ENCODE measurements around the gene BMP2K. TPM values are rescaled to one million over a fixed set of nuclear protein-coding genes. Genes with fewer than 3 reads are reported as not detected.

BMP2K gene
- total RNA-seq, 1 donor from 2014 or later: 45.6 TPM

GRCh38 chr4:78930016-78930629 is 154.0 kb downstream of the BMP2K start:
- Histone ChIP-seq H3K4me3 (no peak overlapping the region), H3K27ac (no peak overlapping the region), H3K4me1 (no peaks in the 10 kb centered on the region), H3K9me3 (no peaks in the 10 kb centered on the region), H3K27me3 (no peaks in the 10 kb centered on the region), H3K36me3 (peaks cover 23% of the 10 kb centered on the region)
- DNase-seq (no peak), ATAC-seq (no peak)
- TF ChIP-seq, protein P1, sequence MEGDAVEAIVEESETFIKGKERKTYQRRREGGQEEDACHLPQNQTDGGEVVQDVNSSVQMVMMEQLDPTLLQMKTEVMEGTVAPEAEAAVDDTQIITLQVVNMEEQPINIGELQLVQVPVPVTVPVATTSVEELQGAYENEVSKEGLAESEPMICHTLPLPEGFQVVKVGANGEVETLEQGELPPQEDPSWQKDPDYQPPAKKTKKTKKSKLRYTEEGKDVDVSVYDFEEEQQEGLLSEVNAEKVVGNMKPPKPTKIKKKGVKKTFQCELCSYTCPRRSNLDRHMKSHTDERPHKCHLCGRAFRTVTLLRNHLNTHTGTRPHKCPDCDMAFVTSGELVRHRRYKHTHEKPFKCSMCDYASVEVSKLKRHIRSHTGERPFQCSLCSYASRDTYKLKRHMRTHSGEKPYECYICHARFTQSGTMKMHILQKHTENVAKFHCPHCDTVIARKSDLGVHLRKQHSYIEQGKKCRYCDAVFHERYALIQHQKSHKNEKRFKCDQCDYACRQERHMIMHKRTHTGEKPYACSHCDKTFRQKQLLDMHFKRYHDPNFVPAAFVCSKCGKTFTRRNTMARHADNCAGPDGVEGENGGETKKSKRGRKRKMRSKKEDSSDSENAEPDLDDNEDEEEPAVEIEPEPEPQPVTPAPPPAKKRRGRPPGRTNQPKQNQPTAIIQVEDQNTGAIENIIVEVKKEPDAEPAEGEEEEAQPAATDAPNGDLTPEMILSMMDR (IDR thresholded peaks at IDR 0.05): no peak
- intact Hi-C loops (cut with DNase I): no loop called here

- H3K4me3 ChIP-seq: no peak overlapping the region
- ATAC-seq: no peak
- intact Hi-C loops (cut with DNase I): no loop called here
Measured at GRCh38 chr4:78936989-78937388, 160.8 kb downstream of the BMP2K start.

DNA sequence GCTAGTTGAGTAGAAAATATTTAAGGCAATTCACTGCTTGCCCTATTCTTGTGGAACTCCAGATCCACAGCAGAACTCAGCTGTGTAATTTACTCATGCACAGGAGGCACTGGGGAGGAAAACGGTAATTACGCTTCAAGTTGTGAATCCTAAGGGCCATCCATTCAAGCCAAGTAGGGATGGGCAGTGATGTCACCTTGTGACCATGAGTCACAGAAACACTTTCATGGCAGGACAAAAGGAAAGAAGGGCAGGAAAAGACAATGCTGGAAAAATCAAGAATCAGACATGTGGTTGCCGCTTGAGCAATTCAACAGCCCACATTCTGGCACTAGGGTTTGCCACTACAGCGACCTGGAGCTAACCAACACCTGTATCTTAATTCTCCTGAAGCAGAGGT is 161.7 kb downstream of the BMP2K start:
- no peak overlapping the region for H3K4me3 ChIP-seq
- H3K36me3 ChIP-seq: no peaks in the 10 kb centered on the region
- ATAC-seq: no peak

More at GRCh38 chr4:78936989-78937388, 160.8 kb downstream of the BMP2K start:
- H3K27me3 ChIP-seq: no peaks in the 10 kb centered on the region
- peaks cover 14% of the 10 kb centered on the region for H3K4me1 ChIP-seq
- H3K27ac ChIP-seq: no peak overlapping the region
- no peaks in the 10 kb centered on the region for H3K9me3 ChIP-seq
- TF ChIP-seq, protein P1 (IDR thresholded peaks at IDR 0.05): no peak
- H3K36me3 ChIP-seq: peaks cover 6% of the 10 kb centered on the region
- DNase-seq: no peak

GRCh38 chr4:78938474-78938867 is 162.3 kb downstream of the BMP2K start:
- TF ChIP-seq, protein P1 (IDR thresholded peaks at IDR 0.05): no peak
- intact Hi-C loops (cut with DNase I): no loop called here
- H3K27ac ChIP-seq: peak overlapping the region; percentile 51
- peak overlapping the region; percentile 68 for H3K4me3 ChIP-seq
- no peaks in the 10 kb centered on the region for H3K9me3 ChIP-seq
- ATAC-seq (no peak), DNase-seq (no peak)
- H3K4me1 ChIP-seq: peaks cover 14% of the 10 kb centered on the region
- no peaks in the 10 kb centered on the region for H3K36me3 ChIP-seq
- no peaks in the 10 kb centered on the region for H3K27me3 ChIP-seq

More for the DNA sequence above, 161.7 kb downstream of the BMP2K start:
- intact Hi-C loops (cut with DNase I): no loop called here
- no peak for DNase-seq
- TF ChIP-seq, protein P1 (IDR thresholded peaks at IDR 0.05): no peak
- peaks cover 14% of the 10 kb centered on the region for H3K4me1 ChIP-seq
- H3K27me3 ChIP-seq: no peaks in the 10 kb centered on the region
- H3K27ac ChIP-seq: no peak overlapping the region
- no peaks in the 10 kb centered on the region for H3K9me3 ChIP-seq

DNA sequence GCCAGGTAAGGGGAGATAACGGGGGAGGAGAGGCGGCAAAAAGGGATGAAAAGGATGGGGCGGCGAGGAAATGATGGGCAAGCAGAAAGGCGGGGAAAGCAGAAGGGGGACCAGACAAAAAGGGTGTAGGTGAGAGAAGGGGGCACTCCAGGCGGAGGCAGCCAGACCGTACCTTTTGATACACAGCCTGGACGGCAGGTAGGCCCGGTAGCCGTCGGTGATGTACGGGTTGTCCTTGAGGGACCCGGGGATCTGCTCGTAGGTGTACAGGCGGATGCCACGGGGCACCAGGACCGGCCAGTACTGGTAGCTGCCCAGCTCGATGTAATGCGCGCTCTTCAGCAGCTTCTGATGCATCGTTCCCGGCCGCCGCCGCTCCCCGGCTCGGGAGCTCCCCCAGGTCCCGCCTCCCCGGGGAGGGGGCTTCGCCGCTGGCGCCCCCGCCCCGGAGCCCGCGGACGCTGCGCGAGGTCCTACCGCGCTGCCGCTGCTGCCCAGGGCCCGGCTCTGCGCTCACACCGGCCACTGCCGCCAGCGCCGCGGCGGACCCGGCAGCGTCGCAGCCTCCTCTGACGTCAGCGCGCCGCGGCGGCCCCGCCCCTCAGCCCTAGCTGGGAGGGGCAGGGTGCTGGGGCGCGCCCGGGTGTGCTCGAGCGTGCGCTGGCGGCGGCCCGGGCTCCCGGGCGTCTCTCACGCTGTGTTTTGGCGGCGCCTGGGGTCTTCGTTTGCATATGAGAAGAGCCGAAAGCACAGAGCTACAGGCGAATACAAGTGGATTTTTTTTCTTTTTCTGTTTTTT is 162.9 kb downstream of the BMP2K start, which contains the start of gene PAQR3:
Gene PAQR3, minus strand, starts transcription at position 571 of the 799 bp plus-strand sequence. Its CDS starts 214 bp downstream, at position 357.
- H3K4me1 ChIP-seq: peaks cover 14% of the 10 kb centered on the region
- ATAC-seq: peak; percentile 100
- H3K36me3 ChIP-seq: no peaks in the 10 kb centered on the region
- peak; percentile 94 for DNase-seq
- no peaks in the 10 kb centered on the region for H3K27me3 ChIP-seq
- TF ChIP-seq, protein P1 (IDR thresholded peaks at IDR 0.05): no peak
- peak within 1 kb of the TSS; percentile 51 for H3K27ac ChIP-seq
- intact Hi-C loops (cut with DNase I): no loop called here
- peak within 1 kb of the TSS; percentile 68 for H3K4me3 ChIP-seq
- H3K9me3 ChIP-seq: no peaks in the 10 kb centered on the region
